GM18861 (cell line): Measurements from ENCODE around the gene MYH7B.

Experiments
- ATAC-seq: cut with Tn5 transposase; IDR thresholded peaks from one replicate; pipeline ENCODE4 v1.9.1; 2021; ENCODE audit not compliant: unreplicated experiment

The MYH7B gene

GRCh38 chr20:34943808-34944567 is 11.7 kb upstream of the MYH7B start:
- ATAC-seq, result no peak

- no peak for ATAC-seq
Measured at GRCh38 chr20:34945315-34946077, 10.2 kb upstream of the MYH7B start.

GRCh38 chr20:34946661-34947060 is 9.0 kb upstream of the MYH7B start:
- no peak for ATAC-seq

GRCh38 chr20:34947336-34947735 is 8.3 kb upstream of the MYH7B start:
- no peak for ATAC-seq

GRCh38 chr20:34948030-34948429 is 7.6 kb upstream of the MYH7B start:
- no peak for ATAC-seq

- no peak for ATAC-seq
Measured at GRCh38 chr20:34949120-34949519, 6.5 kb upstream of the MYH7B start.

GRCh38 chr20:34951252-34951651 is 4.4 kb upstream of the MYH7B start:
- ATAC-seq, result no peak

- no peak for ATAC-seq
Measured at GRCh38 chr20:34951652-34952051, 4.0 kb upstream of the MYH7B start.

GRCh38 chr20:34952671-34953070 is 3.0 kb upstream of the MYH7B start:
- no peak for ATAC-seq

GRCh38 chr20:34953960-34954359 is 1.7 kb upstream of the MYH7B start:
- no peak for ATAC-seq

- ATAC-seq, result no peak
Measured at GRCh38 chr20:34954904-34955230, 801 bp upstream of the MYH7B start.

- ATAC-seq, result no peak
Measured at GRCh38 chr20:34956041-34956458, 382 bp downstream of the MYH7B start.

GRCh38 chr20:34956751-34957472 is 1.2 kb downstream of the MYH7B start:
- no peak for ATAC-seq

- ATAC-seq, result no peak
Measured at GRCh38 chr20:34964486-34964885, 8.8 kb downstream of the MYH7B start.

- no peak for ATAC-seq
Measured at GRCh38 chr20:34965051-34965450, 9.4 kb downstream of the MYH7B start.

GRCh38 chr20:34967421-34967820 is 11.8 kb downstream of the MYH7B start:
- ATAC-seq, result no peak

GRCh38 chr20:34968042-34968775 is 12.5 kb downstream of the MYH7B start:
- ATAC-seq, result no peak

- ATAC-seq, result no peak
Measured at GRCh38 chr20:34970193-34970840, 14.6 kb downstream of the MYH7B start.

GRCh38 chr20:34970846-34971560 is 15.3 kb downstream of the MYH7B start:
- ATAC-seq, result no peak
